B cell (primary cell): ENCODE data around the gene FER.

Experiments used
- CTCF ChIP-seq: fragments of 200-600 bp; IDR thresholded peaks from one replicate; pipeline ENCODE4 v1.8.0; 2022; ENCODE audit warnings: antibody characterized with exemption, mild to moderate bottlenecking
- EZH2 ChIP-seq: IDR thresholded peaks from 2 replicates; pipeline ENCODE4 v1.6.1; 2012; ENCODE audit warnings: borderline replicate concordance, low read depth, mild to moderate bottlenecking, moderate library complexity, low read length; ENCODE audit not compliant: insufficient read depth, poor library complexity, severe bottlenecking

GRCh38 chr5:108881133-108881532, 133.4 kb downstream of the FER start:
- TF ChIP-seq CTCF (no peak), EZH2 (no peak)
